Stomach (tissue), 4 donors: Measurements from ENCODE around the gene GCN1.

Source experiments
- EP300 ChIP-seq: sonication (generic); formaldehyde crosslinking; IDR thresholded peaks from one replicate; pipeline ENCODE4 v1.6.1; 2017; ENCODE audit warnings: antibody characterized with exemption
- POLR2AphosphoS5 ChIP-seq, 3 donors: sonication (generic); formaldehyde crosslinking; IDR thresholded peaks; one replicate each; pipeline ENCODE4 v1.6.1; 2016; ENCODE audit warnings: antibody characterized with exemption in 3 of 3
- TF ChIP-seq, protein P1 (sequence below), 7 experiments: fragments of 450-650 bp in 4 of 7; fragments of 200-600 bp in 3 of 7; sonication (generic) in 3 of 7; IDR thresholded peaks; one replicate each; pipeline ENCODE4 v1.5.1; 2016 to 2019; ENCODE audit warnings: antibody characterized with exemption in 7 of 7, control low read depth in 2 of 7, mild to moderate bottlenecking in 1 of 7

- TF ChIP-seq EP300 = no peak
- TF ChIP-seq, protein P1, sequence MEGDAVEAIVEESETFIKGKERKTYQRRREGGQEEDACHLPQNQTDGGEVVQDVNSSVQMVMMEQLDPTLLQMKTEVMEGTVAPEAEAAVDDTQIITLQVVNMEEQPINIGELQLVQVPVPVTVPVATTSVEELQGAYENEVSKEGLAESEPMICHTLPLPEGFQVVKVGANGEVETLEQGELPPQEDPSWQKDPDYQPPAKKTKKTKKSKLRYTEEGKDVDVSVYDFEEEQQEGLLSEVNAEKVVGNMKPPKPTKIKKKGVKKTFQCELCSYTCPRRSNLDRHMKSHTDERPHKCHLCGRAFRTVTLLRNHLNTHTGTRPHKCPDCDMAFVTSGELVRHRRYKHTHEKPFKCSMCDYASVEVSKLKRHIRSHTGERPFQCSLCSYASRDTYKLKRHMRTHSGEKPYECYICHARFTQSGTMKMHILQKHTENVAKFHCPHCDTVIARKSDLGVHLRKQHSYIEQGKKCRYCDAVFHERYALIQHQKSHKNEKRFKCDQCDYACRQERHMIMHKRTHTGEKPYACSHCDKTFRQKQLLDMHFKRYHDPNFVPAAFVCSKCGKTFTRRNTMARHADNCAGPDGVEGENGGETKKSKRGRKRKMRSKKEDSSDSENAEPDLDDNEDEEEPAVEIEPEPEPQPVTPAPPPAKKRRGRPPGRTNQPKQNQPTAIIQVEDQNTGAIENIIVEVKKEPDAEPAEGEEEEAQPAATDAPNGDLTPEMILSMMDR (IDR thresholded peaks at IDR 0.05) = no peak
- TF ChIP-seq POLR2AphosphoS5 (IDR thresholded peaks at IDR 0.05) = no peak
Measured at GRCh38 chr12:120103044-120103338, 91.5 kb downstream of the GCN1 start.
